Esophagus (tissue), 2 donors: ENCODE measurements around the gene ZNF526. TPM values are rescaled to one million over a fixed set of nuclear protein-coding genes. Genes with fewer than 3 reads are reported as not detected.
A peak's percentile ranks its signal among the peaks of the same experiment; 100 is the strongest.
"Not testable (repeated sequence)": the region's sequence is repeated elsewhere in the genome, so short reads cannot be mapped to it uniquely, and the experiment has no call there.

Experiments used
- H3K27ac ChIP-seq, 2 donors: one replicate each; pipeline ENCODE4 v1.5.1; 2013; ENCODE audit warnings: low read depth in 2 of 2, mild to moderate bottlenecking in 2 of 2, inconsistent platforms in 1 of 2, low read length in 1 of 2, moderate library complexity in 1 of 2
- H3K27me3 ChIP-seq, 2 donors: one replicate each; pipeline ENCODE4 v1.6.1; 2013; ENCODE audit warnings: low read length in 2 of 2, control low read depth in 1 of 2, mild to moderate bottlenecking in 1 of 2; ENCODE audit not compliant: insufficient read depth in 2 of 2, control insufficient read depth in 1 of 2
- H3K36me3 ChIP-seq, 2 donors: one replicate each; pipeline ENCODE4 v1.6.1; 2013; ENCODE audit warnings: low read length in 1 of 2; ENCODE audit not compliant: control insufficient read depth in 2 of 2, insufficient read depth in 2 of 2
- H3K4me1 ChIP-seq, 2 donors: one replicate each; pipeline ENCODE4 v1.6.1; 2013; ENCODE audit warnings: low read length in 1 of 2; ENCODE audit not compliant: control insufficient read depth in 2 of 2, insufficient read depth in 2 of 2
- H3K4me3 ChIP-seq, 2 donors: one replicate each; pipeline ENCODE4 v1.5.1; 2013; ENCODE audit warnings: low read length in 2 of 2, mild to moderate bottlenecking in 2 of 2, low read depth in 1 of 2, moderate library complexity in 1 of 2
- H3K9me3 ChIP-seq, 2 donors: one replicate each; pipeline ENCODE4 v1.6.1; 2013; ENCODE audit warnings: mild to moderate bottlenecking in 2 of 2, low read depth in 1 of 2, low read length in 1 of 2, moderate library complexity in 1 of 2; ENCODE audit not compliant: control insufficient read depth in 2 of 2, insufficient read depth in 1 of 2
- WGBS, 2 donors: extraction: QIAGEN DNeasy Blood & Tissue Kit; methylation state at CpG; one replicate each; pipeline ENCODE4 v1.1.7; 2013; 5-methylcytosine and 5-hydroxymethylcytosine counted together
- polyA plus RNA-seq, 2 donors: library from polyadenylated mRNA; stranded (reverse); fragments of 200-250 nt; gene quantifications; one replicate each; pipeline ENCODE4 v1.2.3, GENCODE V29; 2013
- donor health status: healthy with polysubstance abuse.
- donor health status: Bipolar disorder and iron deficiency.

ZNF526 gene
- polyA plus RNA-seq, 2 donors, result 2.3 to 3.6 TPM

DNA sequence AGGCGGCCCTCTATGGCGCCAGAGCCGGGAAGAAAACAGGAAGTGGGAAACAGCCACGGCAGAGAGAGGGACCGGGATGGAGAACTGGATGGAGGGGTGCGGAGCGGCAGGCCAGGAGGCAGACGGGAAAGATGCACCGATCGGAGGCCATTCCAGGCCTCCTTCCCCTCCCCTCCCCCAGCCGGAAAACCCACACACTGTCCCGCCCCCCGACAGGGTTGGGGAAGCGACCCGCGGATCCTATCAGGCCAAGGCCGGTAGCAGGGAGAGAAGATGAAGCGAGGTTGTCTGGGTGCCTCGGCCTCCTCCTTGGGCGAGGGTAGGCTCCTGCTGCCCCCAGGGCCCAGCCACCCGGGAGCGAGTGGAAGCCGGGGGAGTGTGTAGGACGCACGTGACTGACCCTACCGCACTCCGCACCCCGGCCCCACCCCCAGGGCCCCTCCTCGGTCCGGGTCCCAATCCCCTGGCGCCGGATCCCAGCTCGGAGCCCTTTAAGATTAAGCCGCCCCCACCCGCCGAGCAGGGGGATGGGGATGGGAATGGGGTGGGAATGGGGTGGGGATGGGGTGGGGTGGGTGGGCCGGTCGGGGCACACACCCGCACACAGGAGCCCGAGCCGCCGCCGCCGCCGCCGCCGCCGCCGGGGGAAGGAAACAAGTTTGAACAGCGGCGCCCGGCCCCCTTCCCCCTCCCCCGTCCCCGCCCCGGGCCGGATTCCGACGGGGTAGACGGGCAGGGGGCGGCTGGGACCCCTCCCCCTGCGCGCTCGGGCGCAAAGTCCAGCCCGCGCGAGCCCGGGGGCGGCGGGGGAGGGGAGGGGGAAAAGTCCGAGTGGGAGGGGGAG, 33.4 kb downstream of the ZNF526 start:
- H3K9me3 ChIP-seq, result no peaks in the 10 kb centered on the region
- peaks cover 0 to 7% of the 10 kb centered on the region in 2 donors for H3K36me3 ChIP-seq
- no peaks in the 10 kb centered on the region for H3K27me3 ChIP-seq
- H3K4me1 ChIP-seq, result peaks cover 6 to 24% of the 10 kb centered on the region in 2 donors
- peak overlapping the region; percentile 76 to 93 for H3K4me3 ChIP-seq
- peak overlapping the region; percentile 96 to 99 for H3K27ac ChIP-seq
- 1% methylated on average over 26 to 65 of the region's 71 CpGs for WGBS, 2 donors

DNA sequence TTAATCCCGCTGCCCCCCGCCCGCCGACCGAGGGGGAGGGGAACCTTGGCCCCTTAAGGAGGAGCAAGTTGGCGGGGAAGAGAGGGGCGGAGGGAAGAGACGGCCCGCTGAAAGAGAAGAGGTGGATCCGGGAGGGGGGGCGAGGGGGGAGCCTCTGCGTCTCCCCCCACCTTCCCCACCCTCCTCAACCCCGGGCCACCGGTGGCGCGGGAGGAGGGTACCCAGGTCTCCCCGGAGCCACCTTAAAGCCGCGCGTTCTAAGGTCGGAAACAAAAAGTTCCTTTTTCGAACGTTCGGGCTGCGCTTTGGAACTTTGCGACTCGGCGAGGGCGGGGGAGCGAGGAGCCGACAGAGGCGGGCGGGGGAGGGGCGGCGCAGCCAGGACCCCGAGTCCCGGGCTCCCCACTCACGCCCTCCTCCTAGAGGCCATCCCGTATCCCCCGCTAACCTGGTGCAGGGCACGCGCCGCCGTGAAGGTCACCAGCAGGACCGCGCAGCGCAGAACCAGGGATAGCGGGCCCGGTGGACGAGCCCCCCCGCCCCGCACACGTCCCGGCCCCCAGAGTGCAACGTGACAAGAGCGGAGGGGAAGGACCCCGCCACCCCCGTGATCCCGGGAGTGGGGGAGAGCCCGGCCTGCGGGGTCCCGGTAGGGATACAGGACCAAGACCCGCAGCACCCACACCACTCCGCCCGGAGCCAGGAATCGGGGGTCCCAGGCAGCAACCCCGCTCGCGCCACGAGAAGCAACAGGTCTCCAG, 34.2 kb downstream of the ZNF526 start:
- Histone ChIP-seq H3K4me1 (peaks cover 6 to 24% of the 10 kb centered on the region in 2 donors), H3K9me3 (no peaks in the 10 kb centered on the region), H3K36me3 (no peaks in the 10 kb centered on the region), H3K27me3 (no peaks in the 10 kb centered on the region), H3K27ac (peak overlapping the region; percentile 96 to 99), H3K4me3 (peak overlapping the region; percentile 76 to 93)
- 0 to 1% methylated on average over 55 to 70 of the region's 70 CpGs for WGBS, 2 donors

DNA sequence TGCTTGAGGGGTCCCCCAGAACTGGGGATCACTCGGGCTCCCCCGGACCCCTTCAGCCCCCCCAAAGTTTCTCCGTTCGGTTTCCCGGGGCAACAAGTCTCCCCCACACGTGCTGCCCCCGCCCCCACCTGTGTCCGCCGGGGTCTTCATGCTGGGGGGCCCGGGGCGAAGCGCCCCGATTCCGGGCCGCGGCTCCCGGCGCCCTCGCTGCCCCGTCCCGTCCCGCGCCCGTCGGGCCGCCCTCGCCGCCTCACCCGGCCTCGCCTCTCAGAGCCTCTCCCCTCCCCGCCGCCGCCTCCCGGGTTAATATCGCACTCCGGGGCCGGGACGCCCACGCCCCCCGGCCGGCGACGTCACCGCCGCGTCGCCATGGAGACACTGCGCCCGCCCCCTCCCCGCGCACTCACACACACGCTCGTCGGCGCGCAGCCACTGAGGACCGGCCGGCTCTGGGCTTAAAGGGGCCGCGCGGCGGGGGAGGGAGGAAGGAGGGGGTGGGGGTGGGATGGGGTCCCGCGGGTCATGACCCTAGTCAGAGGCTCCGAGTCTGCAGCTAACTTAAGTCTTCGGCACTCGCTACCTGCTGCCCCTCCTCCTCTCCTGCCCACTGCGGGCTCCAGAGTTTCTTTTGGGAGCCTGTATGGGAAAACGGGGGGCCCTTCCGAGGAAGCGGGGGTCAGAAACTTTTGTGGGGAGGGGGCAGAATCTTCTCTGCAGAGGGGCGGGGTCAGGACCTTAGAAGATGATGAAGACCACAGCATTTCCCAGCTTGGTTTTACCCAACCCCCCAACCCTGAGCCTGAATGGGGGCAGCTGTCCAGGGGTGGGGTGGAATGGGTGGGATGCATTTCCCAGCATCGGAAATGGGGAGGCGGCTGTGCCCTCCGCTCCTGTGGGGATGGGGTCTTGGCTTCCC, 35.0 kb downstream of the ZNF526 start, which contains the start of gene ERF:
Gene ERF (minus strand): TSS at position 279 of the 916 bp plus-strand sequence. CDS start 129 bp downstream, at position 150.
- Histone ChIP-seq H3K9me3 (no peaks in the 10 kb centered on the region), H3K36me3 (no peaks in the 10 kb centered on the region), H3K4me3 (peak within 1 kb of the TSS; percentile 76 to 93), H3K4me1 (peaks cover 6 to 23% of the 10 kb centered on the region in 2 donors), H3K27ac (peak within 1 kb of the TSS; percentile 96 to 99), H3K27me3 (no peaks in the 10 kb centered on the region)
- WGBS, 2 donors, result 0 to 1% methylated on average over 29 to 75 of the region's 75 CpGs

DNA sequence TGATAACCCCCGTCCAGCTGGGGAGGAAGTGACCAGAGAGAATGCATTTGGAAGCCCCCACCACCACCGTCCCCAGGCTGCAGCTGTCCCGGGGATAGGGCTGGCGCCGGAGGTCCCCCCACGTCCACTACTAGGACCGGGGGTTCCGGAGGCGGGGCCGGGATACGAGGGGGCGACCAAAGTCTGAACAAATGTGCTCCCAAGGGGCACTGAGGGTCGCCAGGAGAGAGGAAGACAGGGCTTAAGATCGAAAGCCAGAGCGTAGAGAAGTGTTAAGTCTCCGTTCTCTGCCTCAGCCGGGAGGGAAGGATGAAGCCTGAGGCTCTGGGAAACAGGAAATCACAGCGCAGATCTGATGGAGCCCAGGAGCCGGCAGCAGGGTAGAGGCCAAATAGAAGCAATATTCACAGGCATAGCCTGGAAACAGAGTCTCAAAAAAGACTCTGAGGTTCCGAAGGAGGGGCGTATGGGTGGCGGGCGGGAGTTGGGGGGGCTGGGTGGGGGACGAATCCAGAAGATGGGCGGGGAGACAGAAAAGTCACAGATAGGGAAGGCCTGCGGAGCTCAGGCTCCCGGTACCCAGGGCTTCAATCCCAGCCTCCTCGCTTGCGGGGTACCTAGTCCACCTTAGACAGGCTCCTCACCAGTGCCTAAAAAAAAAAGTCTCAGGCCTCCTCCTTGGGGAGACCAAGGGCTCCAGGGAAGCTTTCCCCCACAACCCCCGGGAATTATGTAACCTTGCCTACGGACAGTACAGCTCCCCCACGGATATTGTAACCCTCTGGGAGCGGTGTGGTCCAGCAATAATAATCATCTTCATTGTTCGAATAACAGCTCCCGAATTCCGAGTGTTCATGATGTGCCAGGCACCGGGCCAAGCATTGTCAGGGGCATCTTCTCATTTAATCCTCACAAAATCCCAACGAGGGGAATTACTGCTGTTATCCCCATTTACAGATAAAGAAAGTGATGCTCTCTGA, 35.9 kb downstream of the ZNF526 start:
- Histone ChIP-seq H3K9me3 (no peaks in the 10 kb centered on the region), H3K27me3 (no peaks in the 10 kb centered on the region), H3K4me3 (peak overlapping the region; percentile 25 to 76), H3K27ac (peak overlapping the region; percentile 96 to 99), H3K4me1 (peaks cover 2 to 15% of the 10 kb centered on the region in 2 donors), H3K36me3 (no peaks in the 10 kb centered on the region)
- WGBS, 2 donors, result 6 to 8% methylated on average over 38 of the region's 38 CpGs

DNA sequence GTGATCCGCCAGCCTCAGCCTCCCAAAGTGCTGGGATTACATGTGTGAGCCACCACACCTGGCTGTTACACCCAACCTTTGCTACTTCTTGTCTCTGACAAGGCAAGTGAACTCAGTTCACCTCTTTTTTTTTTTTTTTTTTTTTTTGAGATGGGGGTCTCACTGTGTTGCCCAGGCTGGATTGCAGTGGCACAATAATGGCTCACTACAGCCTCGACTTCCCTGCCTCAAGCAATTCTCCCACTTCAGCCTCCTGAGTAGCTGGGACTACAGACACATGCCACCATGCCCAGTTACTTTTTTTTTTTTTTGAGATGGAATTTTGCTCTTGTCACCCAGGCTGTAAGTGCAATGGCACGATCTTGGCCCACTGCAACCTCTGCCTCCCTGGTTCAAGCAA, 37.7 kb downstream of the ZNF526 start:
- H3K4me3 ChIP-seq, H3K4me1 ChIP-seq, H3K9me3 ChIP-seq, H3K36me3 ChIP-seq, H3K27ac ChIP-seq, H3K27me3 ChIP-seq: not testable (repeated sequence)
- 82 to 93% methylated on average over 3 of the region's 3 CpGs for WGBS, 2 donors

DNA sequence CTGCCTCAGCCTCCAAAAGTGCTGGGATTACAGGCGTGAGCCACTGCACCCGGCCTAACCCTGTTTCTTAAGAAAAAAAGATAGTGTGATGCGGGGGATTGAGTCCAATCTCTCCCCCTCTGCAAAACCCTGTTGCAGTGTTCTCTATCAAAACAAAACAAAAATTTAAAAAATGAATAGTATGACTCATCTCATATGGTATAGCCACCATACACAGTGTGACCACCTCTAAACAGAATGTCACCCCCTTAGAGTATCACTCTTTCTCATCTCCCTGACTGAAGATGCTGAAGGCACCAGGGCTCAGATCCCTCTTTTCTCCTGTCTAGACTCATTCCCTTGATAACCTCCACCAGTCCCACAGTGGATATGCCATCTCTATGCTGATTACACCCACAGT, 41.7 kb downstream of the ZNF526 start:
- Histone ChIP-seq H3K36me3 (no peaks in the 10 kb centered on the region), H3K27me3 (no peaks in the 10 kb centered on the region), H3K9me3 (no peaks in the 10 kb centered on the region), H3K4me3 (no peak overlapping the region), H3K27ac (no peak overlapping the region), H3K4me1 (no peaks in the 10 kb centered on the region)
- 95% methylated on average over 3 of the region's 3 CpGs for WGBS, 2 donors

DNA sequence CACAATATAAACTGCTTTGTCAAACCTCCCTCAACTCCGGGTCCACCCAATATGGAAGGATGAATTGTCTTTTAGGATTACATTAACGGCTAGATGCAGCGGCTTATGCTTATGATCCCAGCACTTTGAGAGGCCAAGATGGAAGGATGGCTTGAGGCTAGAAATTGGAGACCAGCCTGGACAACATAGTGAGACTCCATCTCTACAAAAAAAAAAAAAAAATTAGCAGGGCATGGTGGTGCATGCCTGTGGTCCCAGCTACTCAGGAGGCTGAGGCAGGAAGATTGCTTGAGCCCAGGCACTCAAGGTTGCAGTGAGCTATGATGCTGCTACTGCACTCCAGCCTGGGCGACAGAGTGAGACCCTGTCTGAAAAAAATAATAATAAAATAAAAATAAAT, 46.0 kb downstream of the ZNF526 start:
- H3K9me3 ChIP-seq, H3K4me3 ChIP-seq, H3K27me3 ChIP-seq, H3K36me3 ChIP-seq, H3K27ac ChIP-seq: not testable (repeated sequence)
- WGBS, 2 donors, result 88 to 94% methylated on average over 4 of the region's 4 CpGs
- H3K4me1 ChIP-seq, result peaks cover 8 to 11% of the 10 kb centered on the region in 2 donors

DNA sequence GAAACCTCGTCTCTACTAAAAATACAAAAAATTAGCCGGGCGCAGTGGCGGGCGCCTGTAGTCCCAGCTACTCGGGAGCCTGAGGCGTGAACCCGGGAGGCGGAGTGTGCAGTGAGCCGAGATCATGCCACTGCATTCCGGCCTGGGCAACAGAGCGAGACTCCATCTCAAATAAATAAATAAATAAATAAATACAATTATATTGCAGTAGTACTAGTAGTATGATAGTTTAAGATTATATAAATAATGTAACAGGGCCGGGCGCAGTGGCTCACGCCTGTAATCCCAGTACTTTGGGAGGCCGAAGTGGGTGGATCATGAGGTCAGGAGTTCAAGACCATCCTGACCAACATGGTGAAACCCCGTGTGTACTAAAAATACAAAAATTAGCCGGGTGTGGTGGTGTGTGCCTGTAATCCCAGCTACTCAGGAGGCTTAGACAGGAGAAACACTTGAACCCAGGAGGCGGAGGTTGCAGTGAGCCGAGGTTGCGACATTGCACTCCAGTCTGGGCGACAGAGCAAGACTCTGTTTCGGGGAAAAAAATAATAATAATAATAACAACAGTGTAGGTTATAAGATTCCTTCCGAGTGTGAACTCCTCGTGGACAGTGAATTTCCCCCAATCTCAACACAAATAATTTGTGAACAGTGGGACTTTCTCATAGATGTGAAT, 47.0 kb downstream of the ZNF526 start:
- not testable (repeated sequence) for H3K9me3 ChIP-seq, H3K27ac ChIP-seq, H3K36me3 ChIP-seq, H3K4me3 ChIP-seq, H3K27me3 ChIP-seq
- peaks cover 8 to 19% of the 10 kb centered on the region in 2 donors for H3K4me1 ChIP-seq
- 90 to 91% methylated on average over 22 to 25 of the region's 25 CpGs for WGBS, 2 donors
